Measurements from ENCODE around the gene TRAFD1.

DNA sequence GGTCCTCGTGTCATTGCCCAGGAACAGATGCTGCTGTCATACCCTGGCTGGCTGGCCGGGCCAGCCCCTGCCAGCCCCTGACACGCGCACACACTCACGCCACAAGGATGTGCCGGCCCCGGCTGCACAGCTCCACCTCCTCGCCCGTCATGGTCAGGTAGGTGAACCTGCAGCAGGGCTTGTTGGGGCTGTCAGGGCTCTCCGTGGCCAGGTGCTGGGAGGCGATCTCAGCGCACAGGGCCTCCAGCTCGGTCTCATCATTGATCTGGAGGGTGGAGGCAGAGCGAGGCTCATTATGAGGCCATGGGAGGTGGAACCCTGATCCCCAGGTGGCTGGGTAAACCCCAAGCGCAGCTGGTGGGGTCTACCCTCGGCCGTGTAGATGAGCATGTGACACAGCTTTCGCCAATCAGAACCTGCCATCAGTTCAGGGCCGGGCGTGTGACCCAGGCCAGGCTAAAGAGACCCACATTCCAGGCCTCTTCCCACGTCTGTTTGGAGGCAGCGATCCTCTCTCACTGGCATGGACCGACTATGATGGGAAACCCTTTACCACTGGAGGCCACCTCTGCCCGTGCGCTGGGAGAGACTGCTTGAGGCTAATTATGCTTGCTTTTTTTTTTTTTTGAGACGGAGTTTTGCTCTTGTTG lies 38.8 kb downstream of the TRAFD1 start:
- TF ChIP-seq, protein P1, sequence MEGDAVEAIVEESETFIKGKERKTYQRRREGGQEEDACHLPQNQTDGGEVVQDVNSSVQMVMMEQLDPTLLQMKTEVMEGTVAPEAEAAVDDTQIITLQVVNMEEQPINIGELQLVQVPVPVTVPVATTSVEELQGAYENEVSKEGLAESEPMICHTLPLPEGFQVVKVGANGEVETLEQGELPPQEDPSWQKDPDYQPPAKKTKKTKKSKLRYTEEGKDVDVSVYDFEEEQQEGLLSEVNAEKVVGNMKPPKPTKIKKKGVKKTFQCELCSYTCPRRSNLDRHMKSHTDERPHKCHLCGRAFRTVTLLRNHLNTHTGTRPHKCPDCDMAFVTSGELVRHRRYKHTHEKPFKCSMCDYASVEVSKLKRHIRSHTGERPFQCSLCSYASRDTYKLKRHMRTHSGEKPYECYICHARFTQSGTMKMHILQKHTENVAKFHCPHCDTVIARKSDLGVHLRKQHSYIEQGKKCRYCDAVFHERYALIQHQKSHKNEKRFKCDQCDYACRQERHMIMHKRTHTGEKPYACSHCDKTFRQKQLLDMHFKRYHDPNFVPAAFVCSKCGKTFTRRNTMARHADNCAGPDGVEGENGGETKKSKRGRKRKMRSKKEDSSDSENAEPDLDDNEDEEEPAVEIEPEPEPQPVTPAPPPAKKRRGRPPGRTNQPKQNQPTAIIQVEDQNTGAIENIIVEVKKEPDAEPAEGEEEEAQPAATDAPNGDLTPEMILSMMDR (IDR thresholded peaks at IDR 0.05), result no peak
- no peak for TF ChIP-seq ZFX (IDR thresholded peaks at IDR 0.05; ENCODE audit: borderline replicate concordance)
